SK-N-MC (cell line): ENCODE results near the gene ANO6.

Experiments
- EZH2 ChIP-seq: fragments of 200-600 bp; sonication (generic); IDR thresholded peaks from one replicate; pipeline ENCODE4 v1.6.1; 2017; ENCODE audit warnings: antibody characterized with exemption
- FOXP2 ChIP-seq: optimal IDR thresholded peaks from 2 replicates; pipeline ENCODE3; 2011; ENCODE audit warnings: mild to moderate bottlenecking, moderate library complexity; ENCODE audit not compliant: insufficient read depth; ENCODE audit errors: extremely low read length, control extremely low read depth
- POLR2AphosphoS5 ChIP-seq: IDR thresholded peaks from 2 replicates; pipeline ENCODE4 v1.6.1; 2012; ENCODE audit warnings: mild to moderate bottlenecking, low read depth, low read length, borderline replicate concordance

DNA sequence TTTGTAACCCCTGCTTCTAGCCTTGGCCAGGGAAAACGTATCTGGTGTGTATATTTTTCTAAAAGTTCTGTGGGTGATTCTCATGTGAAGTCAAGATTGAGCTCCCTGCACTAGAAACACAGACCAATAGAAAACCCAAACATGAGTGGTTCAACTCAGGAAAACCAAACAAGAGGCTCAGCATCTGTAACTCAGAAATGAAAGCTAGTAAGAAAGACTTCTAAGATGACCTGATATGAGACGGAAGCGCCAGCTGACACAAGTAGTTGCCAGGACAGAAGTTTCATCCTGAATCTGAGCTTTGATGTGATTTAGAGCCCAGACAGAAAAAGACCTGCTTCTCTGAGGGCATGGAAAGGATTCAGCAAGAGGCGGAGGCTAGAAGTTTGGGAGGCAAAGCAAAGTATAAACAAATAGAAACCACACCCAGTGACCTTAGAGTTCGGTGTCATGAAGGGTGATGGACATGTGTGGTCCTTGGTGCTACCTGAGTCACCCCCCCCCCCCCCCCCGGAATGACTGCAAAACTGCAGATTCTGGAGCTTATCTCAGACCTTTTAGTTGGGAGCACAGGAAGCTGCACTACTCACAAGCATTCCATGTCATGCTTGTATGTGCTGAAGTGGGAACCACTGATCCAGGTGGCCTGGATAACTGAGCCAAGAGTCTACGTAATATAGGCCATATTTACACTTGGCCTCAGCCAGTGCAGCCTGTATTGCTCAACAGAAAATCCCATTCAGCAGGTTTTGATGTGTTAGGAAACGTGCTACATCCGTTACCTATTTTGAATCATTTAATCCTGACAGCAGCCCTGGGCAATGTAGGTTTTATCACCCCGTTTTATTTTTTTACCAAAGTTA, 191.3 kb downstream of the ANO6 start:
- no peak for TF ChIP-seq POLR2AphosphoS5
- TF ChIP-seq EZH2, result no peak
- TF ChIP-seq FOXP2, result no peak
